Choroid plexus epithelial cell (primary cell): ENCODE data around the gene TSPAN5.

ENCODE experiments used
- DNase-seq: peaks from one replicate; pipeline ENCODE4 v3.0.0-alpha.2; 2010; ENCODE audit warnings: low read depth
- H3K4me3 ChIP-seq: 2 replicates; pipeline ENCODE4 v1.5.1; 2011; ENCODE audit warnings: low read depth, mild to moderate bottlenecking, control low read depth, low read length, moderate library complexity
- TF ChIP-seq, protein P1 (sequence below): conservative IDR thresholded peaks from 2 replicates; pipeline ENCODE4 v1.5.1; 2011; ENCODE audit warnings: low read depth, mild to moderate bottlenecking, control low read depth, inconsistent platforms, low read length, moderate library complexity

Gene TSPAN5

DNA sequence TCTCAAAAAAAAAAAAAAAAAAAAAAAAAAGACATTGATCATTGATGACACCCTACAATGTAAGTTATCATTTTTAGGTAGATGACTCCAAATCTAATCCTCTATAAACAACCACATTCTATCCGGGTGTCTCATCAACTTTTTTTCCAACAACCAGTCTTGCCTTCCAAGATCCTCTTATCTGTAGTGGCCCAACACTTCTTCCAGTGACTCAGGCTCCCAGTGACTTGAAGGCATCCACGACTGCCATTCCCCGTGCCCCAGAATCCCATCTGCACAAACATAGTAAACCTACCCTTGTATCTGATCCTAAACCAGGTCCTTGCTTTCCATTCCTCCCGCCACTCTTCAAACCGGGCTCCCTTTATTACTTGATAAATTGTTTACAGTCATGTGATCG lies 15.6 kb upstream of the TSPAN5 start:
- no peak for DNase-seq
- TF ChIP-seq, protein P1, sequence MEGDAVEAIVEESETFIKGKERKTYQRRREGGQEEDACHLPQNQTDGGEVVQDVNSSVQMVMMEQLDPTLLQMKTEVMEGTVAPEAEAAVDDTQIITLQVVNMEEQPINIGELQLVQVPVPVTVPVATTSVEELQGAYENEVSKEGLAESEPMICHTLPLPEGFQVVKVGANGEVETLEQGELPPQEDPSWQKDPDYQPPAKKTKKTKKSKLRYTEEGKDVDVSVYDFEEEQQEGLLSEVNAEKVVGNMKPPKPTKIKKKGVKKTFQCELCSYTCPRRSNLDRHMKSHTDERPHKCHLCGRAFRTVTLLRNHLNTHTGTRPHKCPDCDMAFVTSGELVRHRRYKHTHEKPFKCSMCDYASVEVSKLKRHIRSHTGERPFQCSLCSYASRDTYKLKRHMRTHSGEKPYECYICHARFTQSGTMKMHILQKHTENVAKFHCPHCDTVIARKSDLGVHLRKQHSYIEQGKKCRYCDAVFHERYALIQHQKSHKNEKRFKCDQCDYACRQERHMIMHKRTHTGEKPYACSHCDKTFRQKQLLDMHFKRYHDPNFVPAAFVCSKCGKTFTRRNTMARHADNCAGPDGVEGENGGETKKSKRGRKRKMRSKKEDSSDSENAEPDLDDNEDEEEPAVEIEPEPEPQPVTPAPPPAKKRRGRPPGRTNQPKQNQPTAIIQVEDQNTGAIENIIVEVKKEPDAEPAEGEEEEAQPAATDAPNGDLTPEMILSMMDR, result no peak
- no peak overlapping the region for H3K4me3 ChIP-seq

DNA sequence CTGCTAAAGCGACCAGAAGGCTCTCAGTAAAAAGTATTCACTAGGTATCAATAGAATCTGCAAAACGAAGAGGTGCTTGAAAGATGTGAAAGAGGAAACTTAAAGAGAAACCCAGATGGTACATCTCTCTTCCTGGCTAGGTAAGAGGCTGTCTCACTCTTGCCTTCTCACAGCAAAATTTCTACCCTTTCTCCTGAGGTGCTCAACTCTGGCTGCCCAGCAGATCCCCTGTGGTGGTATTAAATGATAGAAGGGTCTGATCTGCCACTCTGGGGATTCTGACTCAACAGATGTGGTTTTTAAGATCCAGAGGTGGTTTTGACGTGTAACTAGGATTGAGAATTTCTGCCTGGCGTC lies 14.9 kb upstream of the TSPAN5 start:
- TF ChIP-seq, protein P1, result no peak
- DNase-seq, result no peak
- H3K4me3 ChIP-seq, result no peak overlapping the region

DNA sequence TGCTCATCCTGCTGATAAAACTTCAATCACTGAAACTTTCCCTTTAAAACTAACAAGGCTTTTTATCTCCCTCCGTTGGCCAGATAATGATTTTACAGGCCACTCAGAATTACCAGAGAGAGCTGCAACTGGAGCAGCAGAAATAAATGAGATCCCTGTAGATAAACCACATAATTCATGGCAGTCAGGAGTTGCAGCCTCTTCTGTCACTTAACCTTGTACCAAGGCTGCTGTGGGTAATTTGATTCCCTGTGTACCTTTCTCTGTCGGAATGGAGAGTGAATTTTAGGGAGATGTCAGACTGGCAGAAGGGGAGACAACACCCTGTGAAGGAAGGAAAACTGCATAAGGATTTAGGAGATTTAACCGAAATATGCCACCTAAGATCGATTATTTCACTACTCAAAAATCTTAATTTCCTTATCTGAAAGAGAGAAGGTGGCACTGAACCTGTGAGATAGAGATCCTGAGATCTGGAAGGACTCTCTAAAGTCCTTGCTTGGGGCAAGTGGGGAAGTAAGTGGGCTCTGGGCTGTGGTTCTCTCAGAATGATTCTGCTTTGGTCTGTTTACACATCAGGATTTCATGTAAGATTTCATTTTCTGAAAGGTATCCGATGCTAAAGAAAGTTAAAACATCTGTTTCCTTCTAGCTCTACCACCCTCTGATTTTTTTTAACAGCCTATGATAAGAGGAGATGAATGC lies 14.3 kb upstream of the TSPAN5 start:
- DNase-seq, result no peak
- no peak overlapping the region for H3K4me3 ChIP-seq
- TF ChIP-seq, protein P1, result peak; percentile 10

DNA sequence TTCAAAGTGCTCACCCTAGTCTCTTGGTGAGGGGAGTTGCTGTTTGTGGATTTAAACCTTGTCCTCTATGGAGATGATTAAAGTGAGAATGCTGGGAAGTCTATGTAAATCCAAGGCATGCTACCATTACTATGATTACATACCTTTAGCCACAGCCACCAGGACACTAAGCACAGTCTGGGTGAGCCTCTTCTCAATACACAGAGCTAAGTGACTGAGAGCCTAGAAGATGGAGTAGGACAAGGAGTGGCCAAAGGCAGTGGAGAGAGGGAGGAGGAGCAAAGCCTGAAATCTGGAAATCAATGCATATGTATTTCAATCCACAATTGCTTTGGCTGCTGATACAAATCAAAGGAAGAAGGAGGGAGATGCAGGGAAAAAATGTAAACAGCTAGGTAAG lies 12.7 kb upstream of the TSPAN5 start:
- TF ChIP-seq, protein P1, result no peak
- no peak for DNase-seq
- H3K4me3 ChIP-seq, result no peak overlapping the region

DNA sequence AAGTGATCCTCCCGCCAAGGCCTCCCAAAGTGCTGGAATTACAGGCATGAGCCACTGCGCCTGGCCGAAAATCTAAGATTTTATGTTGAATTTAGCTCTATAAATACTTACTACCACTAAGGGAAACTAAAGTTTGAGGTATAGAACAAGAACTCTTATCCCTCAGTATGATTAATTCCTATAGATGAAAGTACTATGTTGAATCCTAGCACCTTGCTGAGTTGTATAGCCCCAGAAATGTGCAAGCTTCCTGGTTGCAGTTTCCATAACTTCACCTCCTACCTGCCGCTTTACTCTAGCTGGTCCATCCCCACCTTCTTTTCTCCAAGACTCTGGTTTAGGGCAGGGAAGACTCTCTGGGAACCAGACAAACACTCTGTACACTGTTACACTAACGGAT lies 11.8 kb upstream of the TSPAN5 start:
- no peak for DNase-seq
- TF ChIP-seq, protein P1, result no peak
- no peak overlapping the region for H3K4me3 ChIP-seq

DNA sequence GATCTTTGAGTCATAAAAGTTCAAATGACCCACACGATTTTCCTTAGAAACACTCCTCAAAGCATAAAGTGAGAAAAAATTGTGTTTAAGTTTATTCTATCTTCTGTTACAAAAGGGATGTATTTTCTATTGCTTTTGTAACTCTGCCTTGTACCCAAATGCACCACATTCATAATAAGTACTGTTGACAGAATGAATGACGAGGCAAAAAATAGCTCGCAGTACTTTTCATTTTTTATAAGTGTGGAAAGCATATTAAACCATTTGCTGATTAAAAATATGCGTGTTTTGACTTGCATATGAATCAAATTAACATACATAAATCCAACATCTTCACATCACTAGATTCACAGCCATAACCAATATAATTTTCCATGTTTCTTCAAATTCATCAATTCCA lies 11.2 kb upstream of the TSPAN5 start:
- TF ChIP-seq, protein P1, result no peak
- no peak overlapping the region for H3K4me3 ChIP-seq
- no peak for DNase-seq

DNA sequence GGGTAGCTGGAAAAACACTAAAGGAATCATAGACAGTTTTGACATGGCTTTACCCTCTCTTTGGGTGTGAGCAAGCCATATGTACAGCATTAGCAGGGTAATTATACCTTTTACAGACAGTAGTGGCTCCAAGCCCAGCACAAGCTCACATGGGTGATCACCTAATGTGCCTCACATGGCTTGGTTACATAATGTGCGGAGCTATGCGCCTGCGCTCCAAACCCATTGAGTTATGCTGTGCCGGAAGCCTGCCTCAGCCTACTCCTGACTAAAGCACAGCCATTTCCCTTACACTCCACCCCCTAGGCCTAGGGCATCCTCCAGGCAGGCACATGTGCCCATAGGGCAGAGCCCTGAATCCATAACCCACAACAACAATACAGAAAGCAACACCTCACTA lies 6.5 kb upstream of the TSPAN5 start:
- no peak for DNase-seq
- TF ChIP-seq, protein P1, result no peak
- H3K4me3 ChIP-seq, result no peak overlapping the region
